Bronchial epithelial cell (primary cell): ENCODE data around the gene MGAT4A. TPM values are rescaled to one million over a fixed set of nuclear protein-coding genes. Genes with fewer than 3 reads are reported as not detected.

Source experiments
- DNase-seq: peaks from one replicate; pipeline ENCODE4 v3.0.0-alpha.2; 2010; ENCODE audit warnings: low read depth
- FAIRE-seq: peaks from 2 replicates; lab custom pipeline; 2011; peaks lifted over from hg19 to GRCh38; lab: Jason Lieb, UNC
- H3K27me3 ChIP-seq: 2 replicates; pipeline ENCODE4 v1.5.1; 2011; ENCODE audit warnings: low read length; ENCODE audit not compliant: control insufficient read depth, insufficient read depth
- H3K36me3 ChIP-seq: 2 replicates; pipeline ENCODE4 v1.5.1; 2011; ENCODE audit warnings: low read length; ENCODE audit not compliant: control insufficient read depth, insufficient read depth
- H3K4me3 ChIP-seq: 2 replicates; pipeline ENCODE4 v1.5.1; 2011; ENCODE audit warnings: mild to moderate bottlenecking, low read depth, low read length, control low read depth
- total RNA-seq: library from RNA; depleted of rRNA; stranded (reverse); fragments of >200 nt; gene quantifications from 2 replicates; pipeline ENCODE4 v1.2.1, GENCODE V29; 2014
- TF ChIP-seq, protein P1 (sequence below): IDR thresholded peaks from 2 replicates; pipeline ENCODE4 v1.5.1; 2011; ENCODE audit warnings: mild to moderate bottlenecking, moderate library complexity, low read length, control low read depth, inconsistent platforms; ENCODE audit not compliant: insufficient read depth, severe bottlenecking

The MGAT4A gene
- total RNA-seq, 1 donor from 2014 or later, result 3.9 TPM

DNA sequence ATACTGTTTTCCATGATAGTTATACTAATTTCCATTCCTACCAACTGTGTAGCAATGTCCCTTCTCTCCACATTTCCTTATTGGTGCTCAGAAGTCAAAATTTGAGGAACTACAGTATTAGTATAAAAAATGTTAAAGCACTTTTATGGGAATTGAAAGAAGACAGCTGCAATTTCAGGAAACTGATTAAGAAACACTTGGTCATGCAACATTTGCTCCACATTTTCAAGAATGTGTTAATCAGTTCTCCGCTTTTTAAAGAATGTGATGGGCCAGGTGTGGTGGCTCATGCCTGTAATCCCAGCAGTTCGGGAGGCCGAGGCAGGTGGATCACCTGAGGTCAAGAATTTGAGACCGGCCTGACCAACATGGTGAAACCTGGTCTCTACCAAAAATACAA lies 33.6 kb upstream of the MGAT4A start:
- TF ChIP-seq, protein P1, sequence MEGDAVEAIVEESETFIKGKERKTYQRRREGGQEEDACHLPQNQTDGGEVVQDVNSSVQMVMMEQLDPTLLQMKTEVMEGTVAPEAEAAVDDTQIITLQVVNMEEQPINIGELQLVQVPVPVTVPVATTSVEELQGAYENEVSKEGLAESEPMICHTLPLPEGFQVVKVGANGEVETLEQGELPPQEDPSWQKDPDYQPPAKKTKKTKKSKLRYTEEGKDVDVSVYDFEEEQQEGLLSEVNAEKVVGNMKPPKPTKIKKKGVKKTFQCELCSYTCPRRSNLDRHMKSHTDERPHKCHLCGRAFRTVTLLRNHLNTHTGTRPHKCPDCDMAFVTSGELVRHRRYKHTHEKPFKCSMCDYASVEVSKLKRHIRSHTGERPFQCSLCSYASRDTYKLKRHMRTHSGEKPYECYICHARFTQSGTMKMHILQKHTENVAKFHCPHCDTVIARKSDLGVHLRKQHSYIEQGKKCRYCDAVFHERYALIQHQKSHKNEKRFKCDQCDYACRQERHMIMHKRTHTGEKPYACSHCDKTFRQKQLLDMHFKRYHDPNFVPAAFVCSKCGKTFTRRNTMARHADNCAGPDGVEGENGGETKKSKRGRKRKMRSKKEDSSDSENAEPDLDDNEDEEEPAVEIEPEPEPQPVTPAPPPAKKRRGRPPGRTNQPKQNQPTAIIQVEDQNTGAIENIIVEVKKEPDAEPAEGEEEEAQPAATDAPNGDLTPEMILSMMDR, result no peak
- no peak for DNase-seq
- Histone ChIP-seq H3K27me3 (no peaks in the 10 kb centered on the region), H3K36me3 (no peaks in the 10 kb centered on the region), H3K4me3 (no peak overlapping the region)
- no peak for FAIRE-seq

DNA sequence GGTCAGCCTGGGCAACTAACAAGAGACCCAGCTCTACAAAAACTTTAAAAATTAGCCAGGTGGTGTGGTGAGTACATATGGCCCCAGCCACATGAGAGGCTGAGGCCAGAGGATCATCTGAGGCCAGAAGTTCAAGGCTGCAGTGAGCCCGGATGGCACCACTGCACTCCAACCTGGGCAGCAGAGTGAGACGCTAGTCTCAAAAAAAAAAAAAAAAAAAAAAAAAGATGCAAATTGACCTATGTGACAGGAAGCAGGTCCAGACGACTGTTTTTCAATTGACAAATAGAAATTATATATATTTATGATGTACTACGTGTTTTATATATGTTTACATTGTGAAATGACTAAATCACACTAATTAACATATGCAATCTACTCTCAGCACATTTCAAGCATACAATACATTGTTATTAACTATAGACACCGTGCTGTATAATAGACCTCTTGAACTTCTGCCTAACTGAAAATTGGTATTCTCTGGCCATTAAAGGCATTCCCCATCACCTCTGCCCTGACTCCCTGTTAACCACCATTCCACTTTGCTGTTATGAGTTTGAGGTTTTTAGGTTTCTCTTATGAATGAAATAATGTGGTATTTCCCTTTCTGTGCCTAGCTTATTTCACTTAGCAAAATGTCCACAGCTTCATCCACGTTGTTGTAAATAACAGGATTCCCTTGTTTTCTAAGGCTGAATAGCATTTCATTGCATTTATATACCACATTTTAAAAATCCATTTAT lies 32.4 kb upstream of the MGAT4A start:
- FAIRE-seq, result no peak

DNA sequence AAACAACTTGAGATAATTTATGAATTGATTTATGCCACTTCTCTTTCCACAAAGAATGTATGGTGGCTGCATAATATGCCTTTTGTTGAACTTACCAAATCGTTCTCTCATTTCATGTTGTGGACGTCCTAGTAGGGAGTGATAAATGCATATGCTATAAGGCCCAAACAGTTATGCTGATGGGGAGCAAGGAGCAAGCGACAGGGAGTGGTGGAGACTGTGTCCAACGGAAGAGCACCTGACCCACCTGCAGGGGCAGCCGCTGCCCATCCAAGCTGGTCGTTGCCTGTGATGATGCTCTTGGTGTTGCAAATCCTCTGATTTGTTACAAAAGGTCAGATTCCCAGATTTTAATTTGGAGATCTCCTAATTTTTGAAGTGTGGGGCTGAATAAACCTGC lies 31.0 kb upstream of the MGAT4A start:
- Histone ChIP-seq H3K4me3 (no peak overlapping the region), H3K36me3 (no peaks in the 10 kb centered on the region), H3K27me3 (no peaks in the 10 kb centered on the region)
- FAIRE-seq, result no peak
- no peak for DNase-seq
- TF ChIP-seq, protein P1, result no peak

More for the DNA sequence above, 32.4 kb upstream of the MGAT4A start:
- H3K36me3 ChIP-seq, result no peaks in the 10 kb centered on the region
- no peak overlapping the region for H3K4me3 ChIP-seq
- TF ChIP-seq, protein P1, result no peak
- no peaks in the 10 kb centered on the region for H3K27me3 ChIP-seq
- DNase-seq, result no peak

DNA sequence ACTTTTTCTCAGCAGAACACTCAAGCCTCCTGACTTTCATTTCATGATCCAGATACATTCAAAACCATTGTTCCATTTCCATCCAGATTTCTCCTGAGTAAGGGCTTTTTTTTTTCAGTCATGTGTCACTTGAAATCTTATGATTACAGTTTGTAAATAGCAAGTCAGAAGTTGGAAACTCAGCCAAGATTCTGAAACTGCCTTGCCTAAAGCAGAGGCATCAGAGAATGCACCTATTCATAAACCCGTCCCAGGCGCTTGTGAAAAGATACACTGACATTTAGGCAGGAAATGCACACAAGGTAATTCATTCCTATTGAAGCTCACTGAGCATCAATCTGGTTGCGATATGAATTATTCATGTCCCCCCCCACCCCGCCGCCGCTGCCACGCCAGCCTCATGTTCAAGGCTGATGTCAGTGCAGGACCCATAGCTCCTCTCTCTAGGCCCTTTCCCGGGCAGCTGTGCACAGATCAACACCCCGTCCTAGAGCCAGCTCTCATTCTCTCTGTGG lies 30.4 kb upstream of the MGAT4A start:
- H3K36me3 ChIP-seq, result no peaks in the 10 kb centered on the region
- no peaks in the 10 kb centered on the region for H3K27me3 ChIP-seq
- FAIRE-seq (no peak), DNase-seq (peak; percentile 25)
- TF ChIP-seq, protein P1, result no peak
- no peak overlapping the region for H3K4me3 ChIP-seq

DNA sequence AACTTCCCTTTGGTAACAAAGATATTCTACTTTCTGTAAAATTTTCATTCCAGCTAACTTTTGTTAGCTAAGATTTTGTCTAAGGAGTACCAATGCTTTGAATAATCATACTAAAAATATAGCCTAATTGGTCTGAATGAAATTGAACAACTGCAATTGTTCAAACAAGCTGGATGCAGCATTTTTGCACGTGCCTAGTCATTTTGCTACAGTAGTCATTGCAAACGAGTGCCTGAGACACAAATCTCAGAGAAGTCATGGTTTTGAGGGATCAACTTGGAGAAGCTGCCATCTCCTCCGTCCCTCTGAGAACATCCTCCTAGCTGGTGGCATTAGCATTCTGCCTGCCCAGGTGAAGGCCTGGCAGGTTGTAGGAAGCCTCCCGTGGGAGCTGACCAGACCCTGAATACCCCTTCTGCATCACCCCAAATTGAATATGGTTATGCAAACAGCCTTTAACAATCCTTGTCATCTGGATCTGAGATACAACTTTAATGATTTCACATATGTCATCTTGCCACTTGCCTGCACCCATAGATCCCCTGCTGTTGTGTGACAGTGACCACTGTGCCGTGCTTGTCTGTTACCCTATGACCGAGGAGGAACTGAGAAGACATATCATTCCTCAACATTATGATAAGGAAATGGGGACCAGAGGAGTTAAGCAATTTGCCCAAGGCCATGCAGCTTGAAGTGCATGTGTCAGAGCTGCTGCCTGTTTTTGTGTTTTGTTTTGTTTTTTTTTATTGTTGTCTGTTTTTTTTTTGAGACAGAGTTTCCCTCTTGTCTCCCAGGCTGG lies 29.1 kb upstream of the MGAT4A start:
- H3K4me3 ChIP-seq, result no peak overlapping the region
- no peaks in the 10 kb centered on the region for H3K36me3 ChIP-seq
- DNase-seq, result peak; percentile 23
- TF ChIP-seq, protein P1, result no peak
- no peak for FAIRE-seq
- no peaks in the 10 kb centered on the region for H3K27me3 ChIP-seq
